Ishikawa (cell line): ENCODE data around the gene NOS1.

ENCODE experiments used
- CEBPB ChIP-seq: IDR thresholded peaks from 2 replicates; pipeline ENCODE4 v1.6.1; 2012
- CREB1 ChIP-seq: IDR thresholded peaks from 2 replicates; pipeline ENCODE4 v1.6.1; 2012; ENCODE audit warnings: low read depth
- EGR1 ChIP-seq: IDR thresholded peaks from 2 replicates; pipeline ENCODE4 v1.6.1; 2012
- EP300 ChIP-seq: IDR thresholded peaks from 2 replicates; pipeline ENCODE4 v1.6.1; 2012; ENCODE audit warnings: borderline replicate concordance
- FOXM1 ChIP-seq: IDR thresholded peaks from 2 replicates; pipeline ENCODE4 v1.6.1; 2012; ENCODE audit warnings: low read depth, borderline replicate concordance
- RAD21 ChIP-seq: IDR thresholded peaks from 2 replicates; pipeline ENCODE4 v1.6.1; 2012; ENCODE audit warnings: low read depth
- TEAD4 ChIP-seq: IDR thresholded peaks from 2 replicates; pipeline ENCODE4 v1.6.1; 2012
- YY1 ChIP-seq: IDR thresholded peaks from 2 replicates; pipeline ENCODE4 v1.6.1; 2012; ENCODE audit warnings: low read depth
- ZBTB7A ChIP-seq: IDR thresholded peaks from 2 replicates; pipeline ENCODE4 v1.6.1; 2012; ENCODE audit warnings: low read depth
- TF ChIP-seq, protein P1 (sequence below): IDR thresholded peaks from 2 replicates; pipeline ENCODE4 v1.6.1; 2012
- TF ChIP-seq, protein P2 (sequence below): IDR thresholded peaks from 2 replicates; pipeline ENCODE4 v1.6.1; 2012; ENCODE audit warnings: low read depth, mild to moderate bottlenecking
- TF ChIP-seq, protein P3 (sequence below): IDR thresholded peaks from 2 replicates; pipeline ENCODE4 v1.6.1; 2012

DNA sequence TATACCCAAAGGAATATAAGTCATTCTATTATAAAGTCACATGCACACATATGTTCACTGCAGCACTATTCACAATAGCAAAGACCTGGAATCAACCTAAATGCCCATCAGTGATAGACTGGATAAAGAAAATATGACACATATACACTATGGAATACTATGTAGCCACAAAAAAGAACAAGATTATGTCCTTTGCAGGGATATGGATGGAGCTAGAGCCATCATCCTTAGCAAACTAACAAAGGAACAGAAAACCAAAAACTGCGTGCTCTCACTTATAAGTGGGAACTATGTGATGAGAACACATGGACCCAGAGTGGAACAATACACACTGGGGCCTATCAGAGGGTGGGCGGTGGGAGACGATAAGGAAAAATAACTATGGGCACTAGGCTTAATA is 192.4 kb downstream of the NOS1 start:
- no peak for TF ChIP-seq ZBTB7A
- TF ChIP-seq CEBPB, result no peak
- TF ChIP-seq RAD21, result no peak
- TF ChIP-seq, protein P1, sequence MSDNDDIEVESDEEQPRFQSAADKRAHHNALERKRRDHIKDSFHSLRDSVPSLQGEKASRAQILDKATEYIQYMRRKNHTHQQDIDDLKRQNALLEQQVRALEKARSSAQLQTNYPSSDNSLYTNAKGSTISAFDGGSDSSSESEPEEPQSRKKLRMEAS, result no peak
- no peak for TF ChIP-seq EP300
- TF ChIP-seq EGR1, result no peak
- no peak for TF ChIP-seq FOXM1
- TF ChIP-seq CREB1, result no peak
- TF ChIP-seq, protein P2, sequence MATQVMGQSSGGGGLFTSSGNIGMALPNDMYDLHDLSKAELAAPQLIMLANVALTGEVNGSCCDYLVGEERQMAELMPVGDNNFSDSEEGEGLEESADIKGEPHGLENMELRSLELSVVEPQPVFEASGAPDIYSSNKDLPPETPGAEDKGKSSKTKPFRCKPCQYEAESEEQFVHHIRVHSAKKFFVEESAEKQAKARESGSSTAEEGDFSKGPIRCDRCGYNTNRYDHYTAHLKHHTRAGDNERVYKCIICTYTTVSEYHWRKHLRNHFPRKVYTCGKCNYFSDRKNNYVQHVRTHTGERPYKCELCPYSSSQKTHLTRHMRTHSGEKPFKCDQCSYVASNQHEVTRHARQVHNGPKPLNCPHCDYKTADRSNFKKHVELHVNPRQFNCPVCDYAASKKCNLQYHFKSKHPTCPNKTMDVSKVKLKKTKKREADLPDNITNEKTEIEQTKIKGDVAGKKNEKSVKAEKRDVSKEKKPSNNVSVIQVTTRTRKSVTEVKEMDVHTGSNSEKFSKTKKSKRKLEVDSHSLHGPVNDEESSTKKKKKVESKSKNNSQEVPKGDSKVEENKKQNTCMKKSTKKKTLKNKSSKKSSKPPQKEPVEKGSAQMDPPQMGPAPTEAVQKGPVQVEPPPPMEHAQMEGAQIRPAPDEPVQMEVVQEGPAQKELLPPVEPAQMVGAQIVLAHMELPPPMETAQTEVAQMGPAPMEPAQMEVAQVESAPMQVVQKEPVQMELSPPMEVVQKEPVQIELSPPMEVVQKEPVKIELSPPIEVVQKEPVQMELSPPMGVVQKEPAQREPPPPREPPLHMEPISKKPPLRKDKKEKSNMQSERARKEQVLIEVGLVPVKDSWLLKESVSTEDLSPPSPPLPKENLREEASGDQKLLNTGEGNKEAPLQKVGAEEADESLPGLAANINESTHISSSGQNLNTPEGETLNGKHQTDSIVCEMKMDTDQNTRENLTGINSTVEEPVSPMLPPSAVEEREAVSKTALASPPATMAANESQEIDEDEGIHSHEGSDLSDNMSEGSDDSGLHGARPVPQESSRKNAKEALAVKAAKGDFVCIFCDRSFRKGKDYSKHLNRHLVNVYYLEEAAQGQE, result no peak
- TF ChIP-seq, protein P3, sequence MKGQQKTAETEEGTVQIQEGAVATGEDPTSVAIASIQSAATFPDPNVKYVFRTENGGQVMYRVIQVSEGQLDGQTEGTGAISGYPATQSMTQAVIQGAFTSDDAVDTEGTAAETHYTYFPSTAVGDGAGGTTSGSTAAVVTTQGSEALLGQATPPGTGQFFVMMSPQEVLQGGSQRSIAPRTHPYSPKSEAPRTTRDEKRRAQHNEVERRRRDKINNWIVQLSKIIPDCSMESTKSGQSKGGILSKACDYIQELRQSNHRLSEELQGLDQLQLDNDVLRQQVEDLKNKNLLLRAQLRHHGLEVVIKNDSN, result no peak
- TF ChIP-seq YY1, result no peak
- TF ChIP-seq TEAD4, result no peak
